ENCODE results near the gene SHC4.

SHC4 gene

GRCh38 chr15:48877630-48878595 is 85.8 kb downstream of the SHC4 start, which contains the start of gene EID1:
Gene EID1, plus strand, starts transcription at chr15:48878134. Its CDS starts 43 bp downstream, at chr15:48878177.
- H3K9me2 ChIP-seq (replicated peaks; ENCODE audit: insufficient read depth, low read length): no peaks in the 10 kb centered on the region
- no peaks in the 10 kb centered on the region for H3K27me3 ChIP-seq (ENCODE audit: low read length)
- no peaks in the 10 kb centered on the region for H3F3A ChIP-seq (ENCODE audit: insufficient read depth)
- peak within 1 kb of the TSS; percentile 62 for H3K4me3 ChIP-seq (ENCODE audit: insufficient read depth, low read length, poor library complexity, severe bottlenecking)
- peak within 1 kb of the TSS; percentile 92 for H3K4me2 ChIP-seq (ENCODE audit: low read depth, low read length, poor library complexity, severe bottlenecking)
- H3K36me3 ChIP-seq (ENCODE audit: low read length): no peaks in the 10 kb centered on the region; the same call in 1 of the 2 replicates
- peak within 1 kb of the TSS; percentile 75 for H3K9ac ChIP-seq (ENCODE audit: low read length)
- H3K27ac ChIP-seq (ENCODE audit: low read depth, low read length): peak within 1 kb of the TSS; percentile 63
- H3K9me3 ChIP-seq (ENCODE audit: insufficient read depth, low read length): no peaks in the 10 kb centered on the region
- peak within 1 kb of the TSS; percentile 75 for H2AFZ ChIP-seq (ENCODE audit: low read depth, low read length, severe bottlenecking)
- H4K20me1 ChIP-seq (ENCODE audit: low read depth, low read length): peaks cover 17% of the 10 kb centered on the region
- H3K79me2 ChIP-seq (ENCODE audit: insufficient read depth, low read length): peaks cover 13% of the 10 kb centered on the region
- TF ChIP-seq EZH2phosphoT487 (conservative IDR thresholded peaks at IDR 0.05; ENCODE audit: low read length): no peak
- TF ChIP-seq CTCF (IDR thresholded peaks at IDR 0.05; ENCODE audit: insufficient read depth, low read length, poor library complexity, severe bottlenecking): no peak

- Histone ChIP-seq H3K9ac (ENCODE audit: low read length) (no peak overlapping the region), H2AFZ (ENCODE audit: low read depth, low read length, severe bottlenecking) (peak overlapping the region; percentile 21), H3K27me3 (ENCODE audit: low read length) (no peaks in the 10 kb centered on the region), H3K9me2 (replicated peaks; ENCODE audit: insufficient read depth, low read length) (no peaks in the 10 kb centered on the region), H3K4me3 (ENCODE audit: insufficient read depth, low read length, poor library complexity, severe bottlenecking) (no peak overlapping the region), H3K79me2 (ENCODE audit: insufficient read depth, low read length) (peaks cover 13% of the 10 kb centered on the region), H3K27ac (ENCODE audit: low read depth, low read length) (no peak overlapping the region), H4K20me1 (ENCODE audit: low read depth, low read length) (peaks cover 17% of the 10 kb centered on the region), H3K9me3 (ENCODE audit: insufficient read depth, low read length) (no peaks in the 10 kb centered on the region), H3F3A (ENCODE audit: insufficient read depth) (no peaks in the 10 kb centered on the region), H3K4me2 (ENCODE audit: low read depth, low read length, poor library complexity, severe bottlenecking) (no peak overlapping the region), H3K36me3 (ENCODE audit: low read length) (no peaks in the 10 kb centered on the region; the same call in 1 of the 2 replicates)
- TF ChIP-seq EZH2phosphoT487 (conservative IDR thresholded peaks at IDR 0.05; ENCODE audit: low read length): no peak
Measured at GRCh38 chr15:48876057-48876456, 87.7 kb downstream of the SHC4 start.

- Histone ChIP-seq H4K20me1 (ENCODE audit: low read depth, low read length) (peaks cover 17% of the 10 kb centered on the region), H3K4me3 (ENCODE audit: insufficient read depth, low read length, poor library complexity, severe bottlenecking) (no peak overlapping the region), H3K27me3 (ENCODE audit: low read length) (no peaks in the 10 kb centered on the region), H2AFZ (ENCODE audit: low read depth, low read length, severe bottlenecking) (no peak overlapping the region), H3K36me3 (ENCODE audit: low read length) (no peaks in the 10 kb centered on the region; the same call in 1 of the 2 replicates), H3F3A (ENCODE audit: insufficient read depth) (no peaks in the 10 kb centered on the region), H3K79me2 (ENCODE audit: insufficient read depth, low read length) (peaks cover 13% of the 10 kb centered on the region), H3K4me2 (ENCODE audit: low read depth, low read length, poor library complexity, severe bottlenecking) (no peak overlapping the region), H3K9me2 (replicated peaks; ENCODE audit: insufficient read depth, low read length) (no peaks in the 10 kb centered on the region), H3K9ac (ENCODE audit: low read length) (no peak overlapping the region), H3K27ac (ENCODE audit: low read depth, low read length) (no peak overlapping the region), H3K9me3 (ENCODE audit: insufficient read depth, low read length) (no peaks in the 10 kb centered on the region)
- TF ChIP-seq EZH2phosphoT487 (conservative IDR thresholded peaks at IDR 0.05; ENCODE audit: low read length): no peak
- no peak for TF ChIP-seq CTCF (IDR thresholded peaks at IDR 0.05; ENCODE audit: insufficient read depth, low read length, poor library complexity, severe bottlenecking)
Measured at GRCh38 chr15:48875241-48875960, 88.3 kb downstream of the SHC4 start.

All from SU-DHL-6 (cell line).